ENCODE measurements around the gene EYS. TPM values are rescaled to one million over a fixed set of nuclear protein-coding genes. Genes with fewer than 3 reads are reported as not detected.

EYS gene
- total RNA-seq, 1 experiment from 2014 or later = not detected

DNA sequence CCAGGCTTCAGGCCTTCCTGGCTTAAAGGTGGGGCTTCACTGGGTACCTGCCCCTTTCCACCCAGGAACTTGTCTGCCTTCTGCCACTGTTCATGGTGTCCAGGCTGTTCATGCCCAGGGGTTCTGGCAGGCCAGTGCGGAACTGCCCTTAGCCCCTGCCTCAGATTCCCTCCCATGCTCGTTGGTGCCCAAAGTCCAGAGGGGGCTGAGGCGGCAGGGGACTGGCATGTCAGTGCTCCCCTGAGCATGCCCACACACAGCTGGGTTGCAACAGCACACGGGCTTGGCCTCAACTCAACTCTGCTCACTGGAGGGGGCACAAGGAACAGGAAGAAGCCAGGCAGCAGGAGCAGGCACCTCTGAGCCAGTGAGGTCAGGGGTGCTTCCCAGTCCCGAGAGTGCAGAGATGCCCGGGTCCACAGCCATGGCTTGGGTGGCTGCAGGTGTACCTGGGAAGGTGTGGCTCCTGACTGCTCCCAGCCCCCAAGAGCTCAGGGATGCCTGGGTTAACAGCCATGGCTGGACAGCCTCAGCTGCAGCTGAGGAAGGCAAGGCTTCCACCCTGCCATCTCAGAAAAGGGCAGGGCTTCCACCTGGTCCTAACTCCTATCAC lies 845.9 kb downstream of the EYS start:
- Histone ChIP-seq H3K4me3 (replicated peaks in 1 of 2; ENCODE audit: low read depth in 1 of 2, low read length in 2 of 2) (no peak overlapping the region), H4K20me1 (ENCODE audit: insufficient read depth) (no peaks in the 10 kb centered on the region), H3K79me2 (ENCODE audit: insufficient read depth, low read length) (no peaks in the 10 kb centered on the region), H3K4me1 (ENCODE audit: control insufficient read depth in 1 of 2, insufficient read depth in 2 of 2, low read length in 2 of 2) (no peaks in the 10 kb centered on the region), H3K9me3 (ENCODE audit: control insufficient read depth in 1 of 2, insufficient read depth in 1 of 2, low read depth in 1 of 2, low read length in 2 of 2) (peaks cover 15 to 18% of the 10 kb centered on the region in 2 experiments; a peak in 2 of 4 replicates), H3K4me2 (ENCODE audit: low read length) (no peak overlapping the region), H3K27ac (ENCODE audit: low read depth, low read length) (no peak overlapping the region), H3K9me2 (ENCODE audit: insufficient read depth) (no peaks in the 10 kb centered on the region), H2AFZ (ENCODE audit: low read depth, low read length, poor library complexity, severe bottlenecking) (no peak overlapping the region), H3K27me3 (ENCODE audit: insufficient read depth, low read length) (no peaks in the 10 kb centered on the region), H3K9ac (ENCODE audit: low read length) (no peak overlapping the region), H3K36me3 (ENCODE audit: control insufficient read depth in 1 of 2, insufficient read depth in 2 of 2, low read length in 2 of 2) (no peaks in the 10 kb centered on the region)
- RAD21 ChIA-PET (ENCODE audit: low non-redundant PET in 1 of 2, low total read pairs in 2 of 2, uncharacterized antibody in 2 of 2, unreplicated experiment in 2 of 2) = no interaction called here
- BruUV-seq (replicated peaks) = no TSS peak
- DNase-seq (ENCODE audit: low read depth, low spot score) (no peak), ATAC-seq (no peak)
- CTCF ChIA-PET = no interaction called here
- POLR2A ChIA-PET = no interaction called here
- TF ChIP-seq, protein P1, sequence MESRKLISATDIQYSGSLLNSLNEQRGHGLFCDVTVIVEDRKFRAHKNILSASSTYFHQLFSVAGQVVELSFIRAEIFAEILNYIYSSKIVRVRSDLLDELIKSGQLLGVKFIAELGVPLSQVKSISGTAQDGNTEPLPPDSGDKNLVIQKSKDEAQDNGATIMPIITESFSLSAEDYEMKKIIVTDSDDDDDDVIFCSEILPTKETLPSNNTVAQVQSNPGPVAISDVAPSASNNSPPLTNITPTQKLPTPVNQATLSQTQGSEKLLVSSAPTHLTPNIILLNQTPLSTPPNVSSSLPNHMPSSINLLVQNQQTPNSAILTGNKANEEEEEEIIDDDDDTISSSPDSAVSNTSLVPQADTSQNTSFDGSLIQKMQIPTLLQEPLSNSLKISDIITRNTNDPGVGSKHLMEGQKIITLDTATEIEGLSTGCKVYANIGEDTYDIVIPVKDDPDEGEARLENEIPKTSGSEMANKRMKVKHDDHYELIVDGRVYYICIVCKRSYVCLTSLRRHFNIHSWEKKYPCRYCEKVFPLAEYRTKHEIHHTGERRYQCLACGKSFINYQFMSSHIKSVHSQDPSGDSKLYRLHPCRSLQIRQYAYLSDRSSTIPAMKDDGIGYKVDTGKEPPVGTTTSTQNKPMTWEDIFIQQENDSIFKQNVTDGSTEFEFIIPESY (IDR thresholded peaks at IDR 0.05; ENCODE audit: extremely low read depth, insufficient replicate concordance, low read length) = no peak
- no peak for TF ChIP-seq YY1 (IDR thresholded peaks at IDR 0.05; ENCODE audit: extremely low read depth, insufficient replicate concordance, low read depth, low read length)
- TF ChIP-seq FOSL1 (IDR thresholded peaks at IDR 0.05; ENCODE audit: low read depth) = no peak
- TF ChIP-seq, protein P2, sequence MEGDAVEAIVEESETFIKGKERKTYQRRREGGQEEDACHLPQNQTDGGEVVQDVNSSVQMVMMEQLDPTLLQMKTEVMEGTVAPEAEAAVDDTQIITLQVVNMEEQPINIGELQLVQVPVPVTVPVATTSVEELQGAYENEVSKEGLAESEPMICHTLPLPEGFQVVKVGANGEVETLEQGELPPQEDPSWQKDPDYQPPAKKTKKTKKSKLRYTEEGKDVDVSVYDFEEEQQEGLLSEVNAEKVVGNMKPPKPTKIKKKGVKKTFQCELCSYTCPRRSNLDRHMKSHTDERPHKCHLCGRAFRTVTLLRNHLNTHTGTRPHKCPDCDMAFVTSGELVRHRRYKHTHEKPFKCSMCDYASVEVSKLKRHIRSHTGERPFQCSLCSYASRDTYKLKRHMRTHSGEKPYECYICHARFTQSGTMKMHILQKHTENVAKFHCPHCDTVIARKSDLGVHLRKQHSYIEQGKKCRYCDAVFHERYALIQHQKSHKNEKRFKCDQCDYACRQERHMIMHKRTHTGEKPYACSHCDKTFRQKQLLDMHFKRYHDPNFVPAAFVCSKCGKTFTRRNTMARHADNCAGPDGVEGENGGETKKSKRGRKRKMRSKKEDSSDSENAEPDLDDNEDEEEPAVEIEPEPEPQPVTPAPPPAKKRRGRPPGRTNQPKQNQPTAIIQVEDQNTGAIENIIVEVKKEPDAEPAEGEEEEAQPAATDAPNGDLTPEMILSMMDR (IDR thresholded peaks at IDR 0.05 in 2 of 3, conservative IDR thresholded peaks at IDR 0.05 in 1 of 3; ENCODE audit: borderline replicate concordance in 1 of 3, insufficient read depth in 1 of 3, low read depth in 2 of 3, low read length in 2 of 3) = no peak
- no peak for TF ChIP-seq EGR1 (IDR thresholded peaks at IDR 0.05; ENCODE audit: low read depth)
- TF ChIP-seq, protein P3, sequence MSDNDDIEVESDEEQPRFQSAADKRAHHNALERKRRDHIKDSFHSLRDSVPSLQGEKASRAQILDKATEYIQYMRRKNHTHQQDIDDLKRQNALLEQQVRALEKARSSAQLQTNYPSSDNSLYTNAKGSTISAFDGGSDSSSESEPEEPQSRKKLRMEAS (IDR thresholded peaks at IDR 0.05) = no peak
- no peak for TF ChIP-seq CEBPB (IDR thresholded peaks at IDR 0.05; ENCODE audit: low read depth)
- no peak for TF ChIP-seq SP1 (IDR thresholded peaks at IDR 0.05; ENCODE audit: low read depth)
- intact Hi-C loops (cut with micrococcal nuclease) = no loop called here
